H9 (cell line): ENCODE results near the gene CDH23. TPM values are rescaled to one million over a fixed set of nuclear protein-coding genes. Genes with fewer than 3 reads are reported as not detected.

Experiments used
- DNase-seq: peaks from one replicate; pipeline ENCODE4 v3.0.0-alpha.2; 2017
- H2AFZ ChIP-seq: one replicate; pipeline ENCODE4 v1.6.1; 2013; ENCODE audit warnings: mild to moderate bottlenecking, low read length, control low read depth, moderate library complexity
- H2AK5ac ChIP-seq: 2 replicates; pipeline ENCODE4 v1.6.1; 2013; ENCODE audit warnings: low read length, control low read depth, mixed read lengths; ENCODE audit not compliant: insufficient read length
- H2BK120ac ChIP-seq: one replicate; pipeline ENCODE4 v1.6.1; 2013; ENCODE audit warnings: low read depth, mild to moderate bottlenecking, low read length, control low read depth, inconsistent platforms; ENCODE audit not compliant: poor library complexity, severe bottlenecking
- H2BK12ac ChIP-seq: 2 replicates; pipeline ENCODE4 v1.6.1; 2013; ENCODE audit warnings: low read length, control low read depth, mixed read lengths, low read depth; ENCODE audit not compliant: insufficient read length
- H2BK15ac ChIP-seq: 2 replicates; pipeline ENCODE4 v1.6.1; 2013; ENCODE audit warnings: low read depth, low read length, control low read depth
- H2BK20ac ChIP-seq: one replicate; pipeline ENCODE4 v1.6.1; 2013; ENCODE audit warnings: low read depth, mild to moderate bottlenecking, low read length, control low read depth, inconsistent platforms; ENCODE audit not compliant: poor library complexity, severe bottlenecking
- H2BK5ac ChIP-seq: 2 replicates; pipeline ENCODE4 v1.6.1; 2013; ENCODE audit warnings: low read length, control low read depth, mixed read lengths; ENCODE audit not compliant: insufficient read length
- H3K14ac ChIP-seq: 2 replicates; pipeline ENCODE4 v1.6.1; 2013; ENCODE audit warnings: low read length, control low read depth; ENCODE audit not compliant: insufficient read depth
- H3K18ac ChIP-seq: 2 replicates; pipeline ENCODE4 v1.6.1; 2013; ENCODE audit warnings: low read depth, mild to moderate bottlenecking, mixed read lengths, low read length, control low read depth; ENCODE audit not compliant: insufficient read length
- H3K23ac ChIP-seq: 2 replicates; pipeline ENCODE4 v1.6.1; 2013; ENCODE audit warnings: low read length, control low read depth, mixed read lengths, low read depth; ENCODE audit not compliant: insufficient read length
- H3K23me2 ChIP-seq: 2 replicates; pipeline ENCODE4 v1.6.1; 2013; ENCODE audit warnings: low read depth, mild to moderate bottlenecking, mixed read lengths, low read length, control low read depth; ENCODE audit not compliant: insufficient read length, poor library complexity, severe bottlenecking
- H3K27ac ChIP-seq: 2 replicates; pipeline ENCODE4 v1.5.1; 2013; ENCODE audit warnings: low read length, control low read depth, mixed read lengths, low read depth; ENCODE audit not compliant: insufficient read length
- H3K27me3 ChIP-seq: 2 replicates; pipeline ENCODE4 v1.6.1; 2013; ENCODE audit warnings: low read length, control low read depth, inconsistent platforms; ENCODE audit not compliant: insufficient read depth
- H3K4ac ChIP-seq: 2 replicates; pipeline ENCODE4 v1.6.1; 2013; ENCODE audit warnings: low read depth, mild to moderate bottlenecking, control low read depth, inconsistent platforms, low read length, moderate library complexity
- H3K4me1 ChIP-seq: 2 replicates; pipeline ENCODE4 v1.6.1; 2013; ENCODE audit warnings: low read length, control low read depth, inconsistent platforms; ENCODE audit not compliant: insufficient read depth
- H3K4me2 ChIP-seq: 2 replicates; pipeline ENCODE4 v1.6.1; 2013; ENCODE audit warnings: low read length, control low read depth, mixed read lengths; ENCODE audit not compliant: insufficient read length, insufficient read depth
- H3K56ac ChIP-seq: 2 replicates; pipeline ENCODE4 v1.6.1; 2013; ENCODE audit warnings: low read depth, mild to moderate bottlenecking, mixed read lengths, low read length, control low read depth; ENCODE audit not compliant: insufficient read length
- H3K79me1 ChIP-seq: 2 replicates; pipeline ENCODE4 v1.6.1; 2013; ENCODE audit warnings: low read depth, mild to moderate bottlenecking, moderate library complexity, low read length, control low read depth, inconsistent platforms; ENCODE audit not compliant: insufficient read depth, poor library complexity, severe bottlenecking
- H3K79me2 ChIP-seq: 2 replicates; pipeline ENCODE4 v1.6.1; 2013; ENCODE audit warnings: low read length, control low read depth, inconsistent platforms; ENCODE audit not compliant: insufficient read depth
- H3K9ac ChIP-seq: 2 replicates; pipeline ENCODE4 v1.6.1; 2013; ENCODE audit warnings: low read length, control low read depth, mixed read lengths; ENCODE audit not compliant: insufficient read length; ENCODE audit errors: extremely low read depth
- H3K9me3 ChIP-seq: one replicate; pipeline ENCODE4 v1.6.1; 2013; ENCODE audit warnings: low read depth, low read length, inconsistent platforms; ENCODE audit not compliant: control insufficient read depth
- H3T11ph ChIP-seq: one replicate; pipeline ENCODE4 v1.6.1; 2013; ENCODE audit warnings: mild to moderate bottlenecking, low read length, control low read depth, inconsistent platforms
- H4K20me1 ChIP-seq: one replicate; pipeline ENCODE4 v1.6.1; 2013; ENCODE audit not compliant: control insufficient read depth, insufficient read length, insufficient read depth
- H4K5ac ChIP-seq: 2 replicates; pipeline ENCODE4 v1.6.1; 2013; ENCODE audit warnings: low read depth, mild to moderate bottlenecking, mixed read lengths, low read length, control low read depth; ENCODE audit not compliant: insufficient read length
- H4K8ac ChIP-seq: replicated peaks from 2 replicates; pipeline ENCODE4 v1.6.1; 2013; ENCODE audit warnings: low read length, control low read depth, mixed read lengths, low read depth; ENCODE audit not compliant: insufficient read length
- H4K91ac ChIP-seq: 2 replicates; pipeline ENCODE4 v1.6.1; 2013; ENCODE audit warnings: low read depth, mild to moderate bottlenecking, moderate library complexity, mixed read lengths, low read length, control low read depth; ENCODE audit not compliant: insufficient read length
- H3K27ac Mint-ChIP-seq, 3 experiments: 2 replicates in 2 of 3; 3 replicates in 1 of 3; pipeline ENCODE4 v1.8.0; 2020 to 2021; ENCODE audit warnings: mixed read lengths in 3 of 3, mild to moderate bottlenecking in 1 of 3, moderate library complexity in 1 of 3
- H3K27me3 Mint-ChIP-seq: 2 replicates; pipeline ENCODE4 v1.8.0; 2021; ENCODE audit warnings: low read depth, mild to moderate bottlenecking, moderate library complexity, mixed read lengths
- H3K36me3 Mint-ChIP-seq, 3 experiments: 2 replicates in 2 of 3; 3 replicates in 1 of 3; pipeline ENCODE4 v1.8.0; 2020 to 2021; ENCODE audit warnings: low read depth in 3 of 3, mixed read lengths in 3 of 3; ENCODE audit not compliant: insufficient read depth in 1 of 3
- H3K4me1 Mint-ChIP-seq, 2 experiments: 2 replicates each; pipeline ENCODE4 v1.8.0; 2020; ENCODE audit warnings: mixed read lengths in 2 of 2
- H3K4me3 Mint-ChIP-seq, 2 experiments: 2 replicates in 1 of 2; 3 replicates in 1 of 2; pipeline ENCODE4 v1.8.0; 2020 to 2021; ENCODE audit warnings: mild to moderate bottlenecking in 2 of 2, mixed read lengths in 2 of 2, moderate library complexity in 1 of 2
- H3K9me3 Mint-ChIP-seq, 2 experiments: 2 replicates in 1 of 2; 3 replicates in 1 of 2; pipeline ENCODE4 v1.8.0; 2020; ENCODE audit warnings: mild to moderate bottlenecking in 2 of 2, mixed read lengths in 2 of 2, moderate library complexity in 1 of 2
- CTCF ChIP-seq: fragments of 200-600 bp; sonication (generic); conservative IDR thresholded peaks from 3 replicates; pipeline ENCODE4 v1.8.0; 2021; ENCODE audit warnings: antibody characterized with exemption, mild to moderate bottlenecking
- WGBS: extraction: QIAGEN DNeasy Blood & Tissue Kit; methylation state at CpG from one replicate; pipeline ENCODE4 v1.1.7; 2013; ENCODE audit warnings: missing lambda C conversion rate, low lambda C conversion rate, mixed read lengths; ENCODE audit not compliant: insufficient read length; ENCODE audit errors: extremely low coverage; 5-methylcytosine and 5-hydroxymethylcytosine counted together
- total RNA-seq: library from RNA; stranded (reverse); gene quantifications from 2 replicates; pipeline ENCODE4 v1.2.1, GENCODE V29; 2021

The CDH23 gene
- total RNA-seq, 1 experiment from 2014 or later: 2.1 TPM

- Histone ChIP-seq H2AK5ac (no peak overlapping the region), H3K79me1 (no peaks in the 10 kb centered on the region), H3K27ac (no peak overlapping the region), H3K23ac (no peak overlapping the region), H2BK120ac (no peak overlapping the region), H3K4me2 (no peak overlapping the region), H3K9me3 (no peaks in the 10 kb centered on the region), H3K9ac (no peak overlapping the region), H3K23me2 (no peaks in the 10 kb centered on the region), H2BK20ac (no peak overlapping the region), H3K18ac (no peak overlapping the region), H4K91ac (no peak overlapping the region), H3K14ac (no peak overlapping the region), H2AFZ (no peak overlapping the region), H4K5ac (no peak overlapping the region), H3K4ac (no peak overlapping the region), H3K56ac (no peak overlapping the region), H3K27me3 (no peaks in the 10 kb centered on the region), H2BK12ac (no peak overlapping the region), H4K8ac (no peak overlapping the region), H2BK5ac (no peak overlapping the region), H3K79me2 (no peaks in the 10 kb centered on the region), H3K4me1 (no peaks in the 10 kb centered on the region), H4K20me1 (no peaks in the 10 kb centered on the region), H3T11ph (no peak overlapping the region), H2BK15ac (no peak overlapping the region)
- no CpG with 5 or more reads among the region's 4 CpGs for WGBS
- no peaks in the 10 kb centered on the region for H3K36me3 Mint-ChIP-seq
- no peak overlapping the region for H3K4me3 Mint-ChIP-seq
- no peak overlapping the region for H3K27ac Mint-ChIP-seq
- no peaks in the 10 kb centered on the region for H3K9me3 Mint-ChIP-seq
- no peak for DNase-seq
- H3K27me3 Mint-ChIP-seq: peaks cover 6% of the 10 kb centered on the region
- no peak for TF ChIP-seq CTCF
- peaks cover 10 to 11% of the 10 kb centered on the region in 2 experiments; a peak in 3 of 4 replicates for H3K4me1 Mint-ChIP-seq
These were observed 40.9 kb downstream of the CDH23 start for GRCh38 chr10:71437537-71438092.
